SIG-M5 treated with dmso at 0.1 percent for 504 hours (cell line): ENCODE measurements around the gene ZNF48.
"Not testable (repeated sequence)": the region's sequence is repeated elsewhere in the genome, so short reads cannot be mapped to it uniquely, and the experiment has no call there.

Experiments used
- DNase-seq: peaks from one replicate; lab custom pipeline; 2025; ENCODE audit not compliant: unreplicated experiment; lab: John Stamatoyannopoulos, UW

ZNF48 gene

GRCh38 chr16:30377812-30378235 is 17.4 kb upstream of the ZNF48 start:
- peak; percentile 82 for DNase-seq

GRCh38 chr16:30378236-30379157 is 16.7 kb upstream of the ZNF48 start:
- peak; percentile 94 for DNase-seq

- DNase-seq, result no peak
These were observed 15.9 kb upstream of the ZNF48 start for GRCh38 chr16:30379158-30379783.

GRCh38 chr16:30380072-30380802 is 15.0 kb upstream of the ZNF48 start:
- DNase-seq, result no peak

GRCh38 chr16:30380803-30381208 is 14.4 kb upstream of the ZNF48 start:
- DNase-seq, result no peak

GRCh38 chr16:30381291-30382041 is 13.8 kb upstream of the ZNF48 start:
- DNase-seq, result no peak

GRCh38 chr16:30382111-30382881 is 12.9 kb upstream of the ZNF48 start, which contains the start of gene SEPTIN1:
Gene SEPTIN1, minus strand, starts transcription at chr16:30382561. Its CDS starts 19 bp downstream, at chr16:30382542.
- DNase-seq, result no peak

GRCh38 chr16:30383521-30383920 is 11.7 kb upstream of the ZNF48 start:
- no peak for DNase-seq

GRCh38 chr16:30394592-30395154 is 547 bp upstream of the ZNF48 start:
- no peak for DNase-seq

- no peak for DNase-seq
These were observed 869 bp downstream of the ZNF48 start for GRCh38 chr16:30395992-30396585.

GRCh38 chr16:30396627-30397026 is 1.4 kb downstream of the ZNF48 start:
- DNase-seq, result not testable (repeated sequence)

- no peak for DNase-seq
These were observed 1.8 kb downstream of the ZNF48 start for GRCh38 chr16:30397056-30397455.

GRCh38 chr16:30397776-30398660 is 2.8 kb downstream of the ZNF48 start:
- no peak for DNase-seq

GRCh38 chr16:30398661-30399434 is 3.6 kb downstream of the ZNF48 start:
- no peak for DNase-seq

- no peak for DNase-seq
These were observed 4.4 kb downstream of the ZNF48 start for GRCh38 chr16:30399435-30400186.

- no peak for DNase-seq
These were observed 6.7 kb downstream of the ZNF48 start for GRCh38 chr16:30401768-30402425.
